ENCODE results near the gene SLC25A36. TPM values are rescaled to one million over a fixed set of nuclear protein-coding genes. Genes with fewer than 3 reads are reported as not detected.

Gene SLC25A36
- 100 to 1,000 TPM; 110 to 260 (median 193) TPM for polyA plus RNA-seq (ENCODE audit: insufficient read depth in 1 of 5, insufficient read length in 5 of 5, low replicate concordance in 1 of 5)
- long read RNA-seq, donor 1, transcript SLC25A36-201 (7 exons, 1,301 nt): minor isoform, 16 of 68 reads
- long read RNA-seq, donor 1, transcript SLC25A36-209 (3 exons, 1,307 nt): minor isoform, 11 of 68 reads
- long read RNA-seq, donor 1, transcript SLC25A36-213 (2 exons, 544 nt): minor isoform, 9 of 68 reads
- long read RNA-seq, donor 1, transcript SLC25A36-208 (4 exons, 3,537 nt): major isoform, 26 of 68 reads
- long read RNA-seq, donor 1, partial matches to known transcripts: 0 of 68 reads
- long read RNA-seq, donor 1, other reads (novel, unspliced or antisense): 0 of 68 reads
- long read RNA-seq, donor 2, full-length matches to known transcripts: 35 of 35 reads
- long read RNA-seq, donor 2, partial matches to known transcripts: 0 of 35 reads
- long read RNA-seq, donor 2, other reads (novel, unspliced or antisense): 0 of 35 reads
- long read RNA-seq, donor 3, transcript SLC25A36-201 (7 exons, 1,301 nt): minor isoform, 9 of 35 reads
- long read RNA-seq, donor 3, transcript SLC25A36-213 (2 exons, 544 nt): minor isoform, 5 of 35 reads
- long read RNA-seq, donor 3, transcript SLC25A36-208 (4 exons, 3,537 nt): major isoform, 14 of 35 reads
- long read RNA-seq, donor 3, partial matches to known transcripts: 0 of 35 reads
- long read RNA-seq, donor 3, other reads (novel, unspliced or antisense): 0 of 35 reads
- long read RNA-seq, donor 4, transcript SLC25A36-206 (2 exons, 796 nt): minor isoform, 5 of 53 reads
- long read RNA-seq, donor 4, transcript SLC25A36-208 (4 exons, 3,537 nt): major isoform, 18 of 53 reads
- long read RNA-seq, donor 4, transcript SLC25A36-209 (3 exons, 1,307 nt): minor isoform, 9 of 53 reads
- long read RNA-seq, donor 4, transcript SLC25A36-213 (2 exons, 544 nt): minor isoform, 8 of 53 reads
- long read RNA-seq, donor 4, partial matches to known transcripts: 8 of 53 reads
- long read RNA-seq, donor 4, other reads (novel, unspliced or antisense): 0 of 53 reads
- long read RNA-seq, donor 5, transcript SLC25A36-201 (7 exons, 1,301 nt): minor isoform, 16 of 86 reads
- long read RNA-seq, donor 5, transcript SLC25A36-209 (3 exons, 1,307 nt): minor isoform, 11 of 86 reads
- long read RNA-seq, donor 5, transcript SLC25A36-208 (4 exons, 3,537 nt): major isoform, 17 of 86 reads
- long read RNA-seq, donor 5, transcript SLC25A36-213 (2 exons, 544 nt): minor isoform, 15 of 86 reads
- long read RNA-seq, donor 5, partial matches to known transcripts: 19 of 86 reads
- long read RNA-seq, donor 5, other reads (novel, unspliced or antisense): 0 of 86 reads
- long read RNA-seq, donor 6, transcript SLC25A36-208 (4 exons, 3,537 nt): major isoform, 39 of 213 reads
- long read RNA-seq, donor 6, transcript SLC25A36-201 (7 exons, 1,301 nt): minor isoform, 17 of 213 reads
- long read RNA-seq, donor 6, transcript SLC25A36-209 (3 exons, 1,307 nt): minor isoform, 11 of 213 reads
- long read RNA-seq, donor 6, transcript SLC25A36-213 (2 exons, 544 nt): minor isoform, 8 of 213 reads
- long read RNA-seq, donor 6, partial matches to known transcripts: 130 of 213 reads
- long read RNA-seq, donor 6, other reads (novel, unspliced or antisense): 0 of 213 reads
- long read RNA-seq, donor 7, full-length matches to known transcripts: 56 of 56 reads
- long read RNA-seq, donor 7, partial matches to known transcripts: 0 of 56 reads
- long read RNA-seq, donor 7, other reads (novel, unspliced or antisense): 0 of 56 reads
- long read RNA-seq, donor 8, transcript SLC25A36-213 (2 exons, 544 nt): major isoform, 6 of 23 reads
- long read RNA-seq, donor 8, transcript SLC25A36-201 (7 exons, 1,301 nt): minor isoform, 5 of 23 reads
- long read RNA-seq, donor 8, partial matches to known transcripts: 5 of 23 reads
- long read RNA-seq, donor 8, other reads (novel, unspliced or antisense): 0 of 23 reads

GRCh38 chr3:140941434-140942220 lies at the start of gene SLC25A36:
Gene SLC25A36, plus strand, starts transcription at chr3:140941836. Its CDS starts 219 bp downstream, at chr3:140942055.
- DNase-seq: peak; percentile 98

GRCh38 chr3:140896997-140897396 lies 44.6 kb upstream of the SLC25A36 start:
- DNase-seq: no peak

- DNase-seq: peak; percentile 17 to 47
These were observed 43.1 kb upstream of the SLC25A36 start for GRCh38 chr3:140898340-140899180.

GRCh38 chr3:140899363-140899762 lies 42.3 kb upstream of the SLC25A36 start:
- no peak for DNase-seq

GRCh38 chr3:140902791-140903190 lies 38.8 kb upstream of the SLC25A36 start:
- DNase-seq: no peak

- DNase-seq: no peak
These were observed 38.4 kb upstream of the SLC25A36 start for GRCh38 chr3:140903196-140903595.

- DNase-seq: no peak
These were observed 37.1 kb upstream of the SLC25A36 start for GRCh38 chr3:140904521-140904920.

GRCh38 chr3:140905559-140905958 lies 36.1 kb upstream of the SLC25A36 start:
- no peak for DNase-seq

- no peak for DNase-seq
These were observed 34.9 kb upstream of the SLC25A36 start for GRCh38 chr3:140906785-140907184.

GRCh38 chr3:140910860-140911259 lies 30.8 kb upstream of the SLC25A36 start:
- no peak for DNase-seq

GRCh38 chr3:140911822-140912221 lies 29.8 kb upstream of the SLC25A36 start:
- no peak for DNase-seq

GRCh38 chr3:140913728-140914127 lies 27.9 kb upstream of the SLC25A36 start:
- DNase-seq: no peak

GRCh38 chr3:140914384-140914945 lies 27.2 kb upstream of the SLC25A36 start:
- no peak for DNase-seq

- no peak for DNase-seq
These were observed 25.0 kb upstream of the SLC25A36 start for GRCh38 chr3:140916603-140917002.

GRCh38 chr3:140917772-140918171 lies 23.9 kb upstream of the SLC25A36 start:
- no peak for DNase-seq

GRCh38 chr3:140920029-140920428 lies 21.6 kb upstream of the SLC25A36 start:
- no peak for DNase-seq

- no peak for DNase-seq
These were observed 19.0 kb upstream of the SLC25A36 start for GRCh38 chr3:140922634-140923033.

All from right lung (tissue), 10 donors.